GM12874 (cell line): ENCODE results near the gene PON1.

Experiments
- CTCF ChIP-seq: IDR thresholded peaks from 2 replicates; pipeline ENCODE4 v1.5.1; 2011; ENCODE audit warnings: low read depth, mild to moderate bottlenecking, control low read depth, low read length, moderate library complexity; ENCODE audit not compliant: insufficient read depth

The PON1 gene

GRCh38 chr7:95286096-95286495 is 38.2 kb downstream of the PON1 start:
- TF ChIP-seq CTCF: no peak

- no peak for TF ChIP-seq CTCF
Measured at GRCh38 chr7:95279417-95279816, 44.9 kb downstream of the PON1 start.

- no peak for TF ChIP-seq CTCF
Measured at GRCh38 chr7:95276114-95276513, 48.2 kb downstream of the PON1 start.

GRCh38 chr7:95269640-95270039 is 54.7 kb downstream of the PON1 start:
- TF ChIP-seq CTCF: no peak

- no peak for TF ChIP-seq CTCF
Measured at GRCh38 chr7:95267754-95268153, 56.6 kb downstream of the PON1 start.

- TF ChIP-seq CTCF: no peak
Measured at GRCh38 chr7:95265634-95266033, 58.7 kb downstream of the PON1 start.

GRCh38 chr7:95264363-95264891 is 59.9 kb downstream of the PON1 start:
- no peak for TF ChIP-seq CTCF
